ENCODE results near the gene SMIM10L2A. TPM values are rescaled to one million over a fixed set of nuclear protein-coding genes. Genes with fewer than 3 reads are reported as not detected.

Gene SMIM10L2A
- total RNA-seq, 1 donor from 2014 or later: 9.5 TPM

DNA sequence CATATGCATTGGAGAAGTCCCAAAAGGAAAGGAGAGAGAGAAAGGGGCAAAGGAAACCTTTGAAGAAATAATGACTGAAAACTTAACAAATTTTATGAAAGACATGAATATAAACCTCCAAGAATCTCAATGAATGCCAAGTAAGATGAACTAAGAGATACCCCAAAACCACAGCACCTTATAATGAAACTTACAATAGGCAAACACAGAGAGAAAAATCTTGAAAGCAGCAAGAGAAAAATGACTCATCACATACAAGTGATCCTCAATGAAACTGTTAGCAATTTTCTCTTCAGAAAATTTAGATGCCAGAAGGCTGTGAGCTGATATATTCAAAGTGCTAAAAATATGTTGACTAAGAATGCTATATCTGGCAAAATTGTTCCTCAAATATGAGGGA lies 10.1 kb downstream of the SMIM10L2A start:
- H3K36me3 Mint-ChIP-seq (ENCODE audit: insufficient read depth): peaks cover 1% of the 10 kb centered on the region
- no peak overlapping the region for H3K4me3 Mint-ChIP-seq (ENCODE audit: low read depth)
- H3K4me1 Mint-ChIP-seq (ENCODE audit: low read depth): no peaks in the 10 kb centered on the region
- TF ChIP-seq, protein P1, sequence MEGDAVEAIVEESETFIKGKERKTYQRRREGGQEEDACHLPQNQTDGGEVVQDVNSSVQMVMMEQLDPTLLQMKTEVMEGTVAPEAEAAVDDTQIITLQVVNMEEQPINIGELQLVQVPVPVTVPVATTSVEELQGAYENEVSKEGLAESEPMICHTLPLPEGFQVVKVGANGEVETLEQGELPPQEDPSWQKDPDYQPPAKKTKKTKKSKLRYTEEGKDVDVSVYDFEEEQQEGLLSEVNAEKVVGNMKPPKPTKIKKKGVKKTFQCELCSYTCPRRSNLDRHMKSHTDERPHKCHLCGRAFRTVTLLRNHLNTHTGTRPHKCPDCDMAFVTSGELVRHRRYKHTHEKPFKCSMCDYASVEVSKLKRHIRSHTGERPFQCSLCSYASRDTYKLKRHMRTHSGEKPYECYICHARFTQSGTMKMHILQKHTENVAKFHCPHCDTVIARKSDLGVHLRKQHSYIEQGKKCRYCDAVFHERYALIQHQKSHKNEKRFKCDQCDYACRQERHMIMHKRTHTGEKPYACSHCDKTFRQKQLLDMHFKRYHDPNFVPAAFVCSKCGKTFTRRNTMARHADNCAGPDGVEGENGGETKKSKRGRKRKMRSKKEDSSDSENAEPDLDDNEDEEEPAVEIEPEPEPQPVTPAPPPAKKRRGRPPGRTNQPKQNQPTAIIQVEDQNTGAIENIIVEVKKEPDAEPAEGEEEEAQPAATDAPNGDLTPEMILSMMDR (IDR thresholded peaks at IDR 0.05; ENCODE audit: unreplicated experiment): no peak
- H3K27me3 Mint-ChIP-seq: peaks cover 7% of the 10 kb centered on the region
- H3K27ac Mint-ChIP-seq: no peak overlapping the region
- no peak for DNase-seq (ENCODE audit: low spot score, unreplicated experiment)
- peaks cover 14% of the 10 kb centered on the region for H3K9me3 Mint-ChIP-seq (ENCODE audit: low read depth)

DNA sequence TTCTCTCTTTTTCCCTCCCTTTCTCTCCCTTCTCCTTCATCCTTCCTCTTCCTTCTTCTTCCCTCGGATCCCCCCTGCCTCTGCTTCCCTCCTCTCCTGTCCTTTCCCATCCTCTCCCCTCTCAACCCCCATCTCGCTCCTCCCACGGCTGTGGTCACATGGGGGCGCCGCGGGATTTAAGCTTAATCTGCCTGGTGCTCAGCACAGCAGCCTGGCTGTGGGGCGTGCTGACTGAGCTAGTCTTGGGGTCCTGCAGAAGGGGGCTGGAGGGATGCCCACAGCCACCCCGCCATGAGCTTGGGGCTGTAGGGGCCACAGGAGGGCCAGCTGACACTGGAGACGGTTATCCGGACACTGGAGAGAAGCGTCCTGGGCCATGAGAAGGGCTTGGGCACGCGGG lies 10.7 kb downstream of the SMIM10L2A start:
- Mint-ChIP-seq H3K9me3 (ENCODE audit: low read depth) (peaks cover 14% of the 10 kb centered on the region), H3K27ac (no peak overlapping the region), H3K4me1 (ENCODE audit: low read depth) (no peaks in the 10 kb centered on the region), H3K4me3 (ENCODE audit: low read depth) (no peak overlapping the region), H3K27me3 (peaks cover 7% of the 10 kb centered on the region), H3K36me3 (ENCODE audit: insufficient read depth) (peaks cover 1% of the 10 kb centered on the region)
- DNase-seq (ENCODE audit: low spot score, unreplicated experiment): no peak
- TF ChIP-seq, protein P1 (IDR thresholded peaks at IDR 0.05; ENCODE audit: unreplicated experiment): no peak

DNA sequence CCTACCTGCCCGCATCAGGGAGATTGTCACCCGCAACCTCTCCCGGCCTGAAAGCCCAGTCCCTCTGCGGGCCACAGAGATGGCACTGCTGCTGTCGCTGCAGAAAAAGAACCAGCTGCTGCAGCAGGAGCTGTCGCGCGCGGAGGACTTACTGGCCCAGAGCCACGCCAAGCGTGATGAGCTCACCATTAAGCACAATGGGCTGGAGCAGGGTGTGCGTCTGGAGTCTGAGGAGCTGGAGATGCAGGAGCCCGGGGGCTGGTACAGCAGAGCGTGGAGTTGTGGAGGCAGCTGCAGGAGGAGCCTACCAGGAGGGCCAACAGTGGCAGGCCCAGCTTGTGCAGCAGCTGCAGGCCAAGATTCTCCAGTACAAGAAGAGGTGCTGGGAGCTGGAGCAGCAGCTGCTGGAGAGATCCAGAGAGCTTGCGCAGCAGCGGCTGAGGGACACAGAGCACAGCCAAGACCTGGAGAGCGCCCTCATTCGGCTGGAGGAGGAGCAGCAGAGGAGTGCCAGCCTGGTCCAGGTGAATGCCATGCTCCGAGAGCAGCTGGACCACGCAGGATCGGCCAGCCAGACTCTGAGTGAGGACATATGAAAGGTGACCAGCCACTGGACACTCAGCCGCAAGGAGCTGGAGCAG lies 11.3 kb downstream of the SMIM10L2A start:
- peaks cover 14% of the 10 kb centered on the region for H3K9me3 Mint-ChIP-seq (ENCODE audit: low read depth)
- H3K4me1 Mint-ChIP-seq (ENCODE audit: low read depth): no peaks in the 10 kb centered on the region
- no peak overlapping the region for H3K4me3 Mint-ChIP-seq (ENCODE audit: low read depth)
- TF ChIP-seq, protein P1 (IDR thresholded peaks at IDR 0.05; ENCODE audit: unreplicated experiment): no peak
- H3K36me3 Mint-ChIP-seq (ENCODE audit: insufficient read depth): peaks cover 1% of the 10 kb centered on the region
- no peak overlapping the region for H3K27ac Mint-ChIP-seq
- no peak for DNase-seq (ENCODE audit: low spot score, unreplicated experiment)
- H3K27me3 Mint-ChIP-seq: peaks cover 7% of the 10 kb centered on the region

DNA sequence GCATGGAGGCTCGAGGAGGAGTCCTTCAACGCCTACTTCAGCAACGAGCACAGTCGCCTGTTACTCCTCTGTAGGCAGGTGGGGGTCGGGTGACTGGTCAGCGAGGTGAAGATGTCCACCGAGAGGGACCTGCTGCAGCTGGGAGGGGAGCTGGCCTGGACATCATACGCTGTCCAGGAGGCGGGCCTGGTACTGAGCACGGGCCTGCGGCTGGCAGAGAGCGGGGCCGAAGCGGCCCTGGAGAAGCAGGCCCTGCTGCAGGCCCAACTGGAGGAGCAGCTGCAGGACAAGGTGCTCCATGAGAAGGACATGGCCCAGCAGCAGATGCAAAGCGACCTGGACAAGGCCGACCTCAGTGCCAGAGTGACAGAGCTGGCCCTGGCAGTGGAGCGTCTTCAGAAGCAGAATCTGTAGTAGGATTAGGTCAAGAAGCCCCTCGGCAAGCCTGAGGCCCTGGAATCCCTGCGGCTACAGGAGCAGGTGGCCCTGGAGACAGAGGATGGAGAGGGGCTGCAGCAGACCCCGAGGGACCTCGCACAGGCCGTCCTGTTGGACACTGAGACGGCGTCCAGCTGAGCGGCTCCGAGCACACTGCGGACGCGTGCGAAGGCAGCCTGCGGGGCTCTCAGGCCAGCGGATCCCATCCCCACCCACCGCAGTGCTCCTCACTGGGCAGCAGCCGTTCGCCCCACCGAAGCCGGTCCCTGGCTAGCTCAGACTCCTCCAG lies 11.9 kb downstream of the SMIM10L2A start:
- H3K27me3 Mint-ChIP-seq: peaks cover 7% of the 10 kb centered on the region
- H3K9me3 Mint-ChIP-seq (ENCODE audit: low read depth): peaks cover 14% of the 10 kb centered on the region

More for the DNA sequence above, 11.9 kb downstream of the SMIM10L2A start:
- no peak for DNase-seq (ENCODE audit: low spot score, unreplicated experiment)
- Mint-ChIP-seq H3K4me1 (ENCODE audit: low read depth) (no peaks in the 10 kb centered on the region), H3K4me3 (ENCODE audit: low read depth) (no peak overlapping the region), H3K27ac (no peak overlapping the region), H3K36me3 (ENCODE audit: insufficient read depth) (peaks cover 1% of the 10 kb centered on the region)
- TF ChIP-seq, protein P1 (IDR thresholded peaks at IDR 0.05; ENCODE audit: unreplicated experiment): no peak

Data from progenitor cell of endocrine pancreas (in vitro differentiated cells).